ENCODE measurements around the gene STK39. TPM values are rescaled to one million over a fixed set of nuclear protein-coding genes. Genes with fewer than 3 reads are reported as not detected.

The STK39 gene
- total and polyA plus RNA-seq, 2 donors (not counting 1 experiment from before 2014, with no cell fraction given): 2.3 to 14.6 TPM

DNA sequence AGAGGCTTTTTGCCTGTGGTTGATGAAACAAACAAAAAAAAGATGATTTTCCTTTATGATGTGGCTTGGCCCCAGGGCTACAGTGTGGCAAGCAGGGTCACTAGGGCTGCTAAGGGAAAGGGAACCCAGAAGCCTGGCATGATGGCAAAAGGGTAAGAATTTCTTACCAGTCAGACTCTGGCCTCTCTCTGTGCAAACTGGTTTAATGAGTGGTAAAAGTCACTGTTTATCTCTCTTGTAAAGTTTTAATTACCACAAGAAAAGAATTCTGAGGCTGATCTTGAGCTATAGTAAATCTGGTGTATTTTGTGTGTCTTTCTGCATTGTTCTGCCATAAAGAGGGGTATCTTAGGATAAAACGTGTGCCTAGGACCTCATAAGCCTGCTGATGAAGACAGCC lies 275.4 kb downstream of the STK39 start:
- no peak overlapping the region for H3K4me2 ChIP-seq (replicated peaks; ENCODE audit: low read depth, low read length, poor library complexity, severe bottlenecking)
- Mint-ChIP-seq H3K4me3 (no peak overlapping the region), H3K4me1 (no peaks in the 10 kb centered on the region), H3K27me3 (no peaks in the 10 kb centered on the region), H3K9me3 (ENCODE audit: insufficient read depth) (peaks cover 9% of the 10 kb centered on the region), H3K27ac (no peak overlapping the region)
- no peak overlapping the region for H3K4me3 ChIP-seq (ENCODE audit: control extremely low read depth in 1 of 5, extremely low read depth in 1 of 5, insufficient read depth in 1 of 5, low read depth in 2 of 5, low read length in 4 of 5)
- CTCF ChIA-PET: interaction anchor here (1.1 kb wide), 1 partner anchor 13 kb away, joined by 3 read pairs; no protein-coding TSS in a partner anchor
- ATAC-seq (ENCODE audit: low read depth) (no peak), DNase-seq (no peak)
- WGBS (ENCODE audit: insufficient coverage): 88% methylated on average over 1 of the region's 1 CpG
- peaks cover 3 to 29% (median 15%) of the 10 kb centered on the region in 3 donors for H3K9me3 ChIP-seq (ENCODE audit: control extremely low read depth in 1 of 3, control insufficient read depth in 2 of 3, insufficient read depth in 1 of 3, low read length in 2 of 3)
- no peak for TF ChIP-seq EZH2 (IDR thresholded peaks at IDR 0.05; ENCODE audit: borderline replicate concordance, insufficient read depth, low read depth, low read length, poor library complexity, severe bottlenecking)
- TF ChIP-seq, protein P1, sequence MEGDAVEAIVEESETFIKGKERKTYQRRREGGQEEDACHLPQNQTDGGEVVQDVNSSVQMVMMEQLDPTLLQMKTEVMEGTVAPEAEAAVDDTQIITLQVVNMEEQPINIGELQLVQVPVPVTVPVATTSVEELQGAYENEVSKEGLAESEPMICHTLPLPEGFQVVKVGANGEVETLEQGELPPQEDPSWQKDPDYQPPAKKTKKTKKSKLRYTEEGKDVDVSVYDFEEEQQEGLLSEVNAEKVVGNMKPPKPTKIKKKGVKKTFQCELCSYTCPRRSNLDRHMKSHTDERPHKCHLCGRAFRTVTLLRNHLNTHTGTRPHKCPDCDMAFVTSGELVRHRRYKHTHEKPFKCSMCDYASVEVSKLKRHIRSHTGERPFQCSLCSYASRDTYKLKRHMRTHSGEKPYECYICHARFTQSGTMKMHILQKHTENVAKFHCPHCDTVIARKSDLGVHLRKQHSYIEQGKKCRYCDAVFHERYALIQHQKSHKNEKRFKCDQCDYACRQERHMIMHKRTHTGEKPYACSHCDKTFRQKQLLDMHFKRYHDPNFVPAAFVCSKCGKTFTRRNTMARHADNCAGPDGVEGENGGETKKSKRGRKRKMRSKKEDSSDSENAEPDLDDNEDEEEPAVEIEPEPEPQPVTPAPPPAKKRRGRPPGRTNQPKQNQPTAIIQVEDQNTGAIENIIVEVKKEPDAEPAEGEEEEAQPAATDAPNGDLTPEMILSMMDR (IDR thresholded peaks at IDR 0.05): no peak
- H3K9ac ChIP-seq (ENCODE audit: low read length): no peak overlapping the region
- no peaks in the 10 kb centered on the region for H3K4me1 ChIP-seq (ENCODE audit: control insufficient read depth in 2 of 2, insufficient read depth in 2 of 2, low read length in 2 of 2)
- no peak overlapping the region for H2AFZ ChIP-seq (ENCODE audit: insufficient read depth, low read depth, low read length, poor library complexity, severe bottlenecking)
- POLR2A ChIA-PET: no interaction called here
- H3K27me3 ChIP-seq (replicated peaks in 1 of 4; ENCODE audit: control extremely low read depth in 1 of 4, control insufficient read depth in 3 of 4, insufficient read depth in 4 of 4, low read length in 3 of 4): no peaks in the 10 kb centered on the region
- H3K36me3 ChIP-seq (replicated peaks in 1 of 2; ENCODE audit: control extremely low read depth in 1 of 2, control insufficient read depth in 1 of 2, extremely low read depth in 1 of 2, insufficient read depth in 2 of 2, low read length in 1 of 2): no peaks in the 10 kb centered on the region
- intact Hi-C loops (cut with micrococcal nuclease): no loop called here
- H3K27ac ChIP-seq (ENCODE audit: low read length in 2 of 2): no peak overlapping the region
- no peaks in the 10 kb centered on the region for H4K20me1 ChIP-seq (ENCODE audit: control insufficient read depth, insufficient read depth, low read length, poor library complexity, severe bottlenecking)
- no peaks in the 10 kb centered on the region for H3K79me2 ChIP-seq (ENCODE audit: control insufficient read depth, insufficient read depth, low read length)

DNA sequence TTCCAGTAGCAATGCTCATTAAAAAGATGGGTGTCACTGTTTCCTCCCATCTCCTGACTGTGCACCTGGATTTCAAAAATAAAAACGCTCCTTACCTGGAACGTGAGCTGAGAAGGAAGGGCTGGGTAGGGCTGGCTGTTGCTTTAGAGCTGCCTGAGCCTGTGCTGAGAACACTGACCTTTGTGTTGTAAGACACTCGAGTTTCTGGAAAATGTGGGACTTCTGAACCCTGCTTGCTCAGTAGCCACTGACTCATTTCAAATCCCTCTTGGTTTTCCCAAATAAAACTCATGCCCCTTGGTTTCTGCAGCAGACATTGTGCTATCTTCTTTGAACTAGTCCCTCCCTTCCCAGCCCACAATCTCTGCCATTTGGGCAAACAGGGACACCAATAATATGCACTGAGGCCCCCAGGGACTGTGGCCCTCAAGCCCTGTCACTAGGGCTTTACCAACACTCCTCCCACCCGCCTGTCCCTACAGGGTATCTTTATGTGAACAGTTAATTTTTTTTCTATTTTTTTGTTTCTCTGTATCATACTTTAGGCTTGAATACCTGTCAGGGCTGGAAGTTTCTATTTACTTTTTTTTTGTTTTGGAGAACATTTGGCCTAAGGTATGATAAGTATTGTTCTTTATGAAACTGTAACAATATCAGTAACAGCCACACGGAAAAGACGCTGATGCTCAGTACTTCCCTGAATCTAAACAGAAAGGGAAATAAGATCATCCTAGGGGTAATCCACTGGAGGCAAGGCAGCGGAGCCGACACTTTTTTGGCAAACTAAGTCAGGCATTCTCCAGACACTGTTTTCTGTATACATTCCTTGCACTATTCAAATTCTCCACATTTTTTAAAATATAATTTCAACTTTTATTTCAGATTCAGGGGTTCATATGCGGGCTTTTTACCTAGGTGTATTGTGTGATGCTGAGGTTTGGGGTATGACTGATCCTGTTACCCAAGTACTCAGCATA lies 280.2 kb downstream of the STK39 start:
- DNase-seq (no peak), ATAC-seq (ENCODE audit: low read depth) (no peak)
- Mint-ChIP-seq H3K27me3 (no peaks in the 10 kb centered on the region), H3K4me1 (no peaks in the 10 kb centered on the region), H3K9me3 (ENCODE audit: insufficient read depth) (peaks cover 6% of the 10 kb centered on the region), H3K4me3 (no peak overlapping the region), H3K27ac (no peak overlapping the region)
- H4K20me1 ChIP-seq (ENCODE audit: control insufficient read depth, insufficient read depth, low read length, poor library complexity, severe bottlenecking): no peaks in the 10 kb centered on the region
- H3K4me3 ChIP-seq (ENCODE audit: control extremely low read depth in 1 of 5, extremely low read depth in 1 of 5, insufficient read depth in 1 of 5, low read depth in 2 of 5, low read length in 4 of 5): no peak overlapping the region
- POLR2A ChIA-PET: no interaction called here
- no peaks in the 10 kb centered on the region for H3K4me1 ChIP-seq (ENCODE audit: control insufficient read depth in 2 of 2, insufficient read depth in 2 of 2, low read length in 2 of 2)
- TF ChIP-seq, protein P1 (IDR thresholded peaks at IDR 0.05): no peak
- TF ChIP-seq EZH2 (IDR thresholded peaks at IDR 0.05; ENCODE audit: borderline replicate concordance, insufficient read depth, low read depth, low read length, poor library complexity, severe bottlenecking): no peak
- WGBS (ENCODE audit: insufficient coverage): 96% methylated on average over 3 of the region's 9 CpGs
- H3K27me3 ChIP-seq (replicated peaks in 1 of 4; ENCODE audit: control extremely low read depth in 1 of 4, control insufficient read depth in 3 of 4, insufficient read depth in 4 of 4, low read length in 3 of 4): no peaks in the 10 kb centered on the region
- H2AFZ ChIP-seq (ENCODE audit: insufficient read depth, low read depth, low read length, poor library complexity, severe bottlenecking): no peak overlapping the region
- CTCF ChIA-PET: interaction anchor here (1.0 to 8.1 kb wide), 2 partner anchors 144 to 150 kb away, joined by 3 to 145 read pairs; no protein-coding TSS in a partner anchor
- H3K27ac ChIP-seq (ENCODE audit: low read length in 2 of 2): no peak overlapping the region
- H3K4me2 ChIP-seq (replicated peaks; ENCODE audit: low read depth, low read length, poor library complexity, severe bottlenecking): no peak overlapping the region
- H3K79me2 ChIP-seq (ENCODE audit: control insufficient read depth, insufficient read depth, low read length): no peaks in the 10 kb centered on the region
- H3K9ac ChIP-seq (ENCODE audit: low read length): no peak overlapping the region
- peaks cover 0 to 2% of the 10 kb centered on the region in 2 experiments for H3K36me3 ChIP-seq (replicated peaks in 1 of 2; ENCODE audit: control extremely low read depth in 1 of 2, control insufficient read depth in 1 of 2, extremely low read depth in 1 of 2, insufficient read depth in 2 of 2, low read length in 1 of 2)
- intact Hi-C loops (cut with micrococcal nuclease): loop anchor here (5.0 kb wide), 1 partner anchor 75 kb away; no protein-coding TSS in a partner anchor
- peaks cover 2 to 19% (median 7%) of the 10 kb centered on the region in 3 donors for H3K9me3 ChIP-seq (ENCODE audit: control extremely low read depth in 1 of 3, control insufficient read depth in 2 of 3, insufficient read depth in 1 of 3, low read length in 2 of 3)

All from B cell (primary cell).